HG02642 (cell line): Measurements from ENCODE around the gene INPP4B.

ENCODE experiments used
- ATAC-seq: cut with Tn5 transposase; IDR thresholded peaks from one replicate; pipeline ENCODE4 v1.9.1; 2021; ENCODE audit warnings: mild to moderate bottlenecking; ENCODE audit not compliant: unreplicated experiment, poor library complexity

The INPP4B gene

GRCh38 chr4:142434519-142435224 lies 411.4 kb downstream of the INPP4B start:
- no peak for ATAC-seq

GRCh38 chr4:142428715-142429114 lies 417.4 kb downstream of the INPP4B start:
- no peak for ATAC-seq

- ATAC-seq: no peak
Measured at GRCh38 chr4:142427456-142427855, 418.6 kb downstream of the INPP4B start.

- no peak for ATAC-seq
Measured at GRCh38 chr4:142423861-142424260, 422.2 kb downstream of the INPP4B start.

- ATAC-seq: no peak
Measured at GRCh38 chr4:142420311-142421095, 425.6 kb downstream of the INPP4B start.

GRCh38 chr4:142419712-142420111 lies 426.4 kb downstream of the INPP4B start:
- no peak for ATAC-seq

- ATAC-seq: no peak
Measured at GRCh38 chr4:142418697-142419096, 427.4 kb downstream of the INPP4B start.

GRCh38 chr4:142416711-142417275 lies 429.3 kb downstream of the INPP4B start:
- no peak for ATAC-seq

- no peak for ATAC-seq
Measured at GRCh38 chr4:142416121-142416520, 430.0 kb downstream of the INPP4B start.

- no peak for ATAC-seq
Measured at GRCh38 chr4:142414366-142414990, 431.6 kb downstream of the INPP4B start.

GRCh38 chr4:142413485-142413884 lies 432.6 kb downstream of the INPP4B start:
- no peak for ATAC-seq

- ATAC-seq: no peak
Measured at GRCh38 chr4:142411993-142412392, 434.1 kb downstream of the INPP4B start.

GRCh38 chr4:142408003-142408441 lies 438.1 kb downstream of the INPP4B start:
- no peak for ATAC-seq

GRCh38 chr4:142407596-142407995 lies 438.5 kb downstream of the INPP4B start:
- ATAC-seq: no peak

- no peak for ATAC-seq
Measured at GRCh38 chr4:142406917-142407501, 439.1 kb downstream of the INPP4B start.

- ATAC-seq: no peak
Measured at GRCh38 chr4:142406499-142406835, 439.6 kb downstream of the INPP4B start.

- peak; percentile 30 for ATAC-seq
Measured at GRCh38 chr4:142405695-142406498, 440.2 kb downstream of the INPP4B start.

- peak; percentile 71 for ATAC-seq
Measured at GRCh38 chr4:142405021-142405694, 440.9 kb downstream of the INPP4B start.

- ATAC-seq: no peak
Measured at GRCh38 chr4:142404191-142404611, 441.9 kb downstream of the INPP4B start.
